Measurements from ENCODE around the gene SNRPB2.

The SNRPB2 gene

DNA sequence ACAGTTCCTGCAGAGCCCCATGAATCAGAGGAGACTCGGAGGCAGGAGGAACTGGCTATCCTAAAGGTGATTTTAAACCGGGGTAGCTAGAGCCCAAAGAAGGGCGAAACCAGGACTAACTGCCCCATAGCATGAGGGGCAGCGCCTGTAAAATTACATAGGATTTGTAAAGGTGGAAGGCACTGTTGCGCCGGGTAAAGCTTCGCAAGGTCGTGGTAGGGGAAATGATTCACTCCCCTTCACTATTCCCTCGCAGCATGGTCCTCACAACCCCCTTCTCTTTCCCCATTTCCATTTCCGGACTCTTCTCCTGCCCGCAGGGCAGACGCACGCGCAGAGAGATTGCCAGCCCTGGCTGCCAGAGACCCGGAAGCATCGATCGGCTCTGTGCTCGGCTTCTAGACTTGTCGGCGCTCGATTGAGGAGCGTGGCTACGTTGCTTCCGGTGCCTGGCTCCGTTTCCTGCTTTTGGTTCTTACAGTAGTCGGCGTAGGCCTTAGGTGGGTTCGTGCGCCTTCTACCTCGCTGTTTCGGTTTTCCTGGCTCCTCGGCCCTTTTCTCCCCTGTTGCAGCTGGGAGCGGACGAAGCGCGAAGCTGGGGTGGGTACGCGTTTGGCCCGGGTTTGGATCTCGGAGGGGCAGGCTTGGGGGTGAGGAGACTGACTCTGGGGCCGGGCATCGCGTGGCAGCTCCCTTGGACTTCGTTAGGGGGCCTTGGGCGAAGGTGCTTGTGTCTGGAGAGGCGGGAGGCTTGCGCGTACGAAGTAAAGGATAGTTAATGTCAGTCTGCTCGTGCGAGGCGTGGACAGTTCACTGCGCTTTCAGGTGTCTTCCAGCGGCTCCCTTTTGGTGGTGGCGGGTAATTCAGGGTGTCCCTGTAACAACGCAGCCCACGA, at the start of gene SNRPB2:
Gene SNRPB2, plus strand, starts transcription at position 462 of the 896 bp plus-strand sequence. CDS start 1,677 bp downstream, outside the sequence.
- peak; percentile 89 for DNase-seq (ENCODE audit: low spot score)

DNA sequence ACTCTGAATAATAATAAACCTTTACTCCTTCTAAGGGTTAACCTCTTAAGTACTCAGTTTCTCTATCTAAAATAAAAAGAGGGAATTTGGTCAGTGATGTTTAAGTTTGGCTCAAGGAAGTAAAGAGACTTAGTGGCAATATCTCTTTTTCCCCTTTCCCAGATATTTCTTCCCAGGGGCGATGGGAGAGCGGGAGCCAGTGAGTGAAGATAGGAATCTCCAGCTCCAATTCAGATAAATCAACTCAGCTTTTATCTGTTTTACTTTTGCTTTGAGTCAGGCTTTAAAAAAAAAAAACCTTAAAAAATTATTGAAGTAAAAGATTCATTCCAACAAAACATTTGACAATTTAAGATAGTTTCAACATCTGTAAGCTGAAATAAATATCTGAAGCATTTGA, 45.4 kb upstream of the SNRPB2 start:
- no peak for DNase-seq (ENCODE audit: low spot score)

DNA sequence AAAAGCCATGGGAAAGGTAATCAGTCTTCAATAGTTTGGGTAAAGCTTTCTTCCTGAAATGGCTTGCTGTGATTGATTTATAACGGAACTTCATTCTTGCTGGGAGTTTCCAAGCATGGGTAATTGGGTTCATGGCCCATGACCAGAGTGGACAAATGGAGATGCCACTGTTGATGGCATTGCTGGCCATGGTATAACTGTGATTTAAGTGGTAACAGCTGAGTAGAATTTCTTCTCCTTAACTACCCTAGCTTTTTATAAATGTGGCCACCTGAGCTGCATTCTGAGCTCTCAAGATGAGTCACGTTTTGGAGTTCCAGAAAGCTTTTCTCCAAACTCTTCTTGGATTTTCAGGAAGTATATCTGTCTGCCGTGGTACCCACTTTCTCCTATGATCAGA, 39.9 kb upstream of the SNRPB2 start:
- no peak for DNase-seq (ENCODE audit: low spot score)

DNA sequence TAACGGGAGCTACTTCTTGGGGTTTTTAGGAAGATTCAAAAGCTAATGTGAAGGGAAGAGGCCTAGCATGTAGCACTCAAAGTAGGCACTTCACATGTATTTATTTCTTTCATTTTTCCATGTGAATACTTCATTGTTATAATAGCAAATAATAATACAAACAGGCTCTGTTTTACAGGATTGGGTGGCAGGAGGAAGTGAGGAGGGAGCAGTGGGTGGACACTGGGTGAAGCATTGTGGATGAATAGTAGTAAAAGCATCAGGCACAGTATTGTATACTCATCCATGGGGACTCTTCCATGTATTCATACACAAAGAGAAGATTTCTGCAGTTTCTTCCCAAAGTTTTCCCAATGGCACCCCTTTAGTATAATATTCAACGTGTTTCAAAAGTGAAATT, 38.4 kb upstream of the SNRPB2 start:
- DNase-seq (ENCODE audit: low spot score): no peak

DNA sequence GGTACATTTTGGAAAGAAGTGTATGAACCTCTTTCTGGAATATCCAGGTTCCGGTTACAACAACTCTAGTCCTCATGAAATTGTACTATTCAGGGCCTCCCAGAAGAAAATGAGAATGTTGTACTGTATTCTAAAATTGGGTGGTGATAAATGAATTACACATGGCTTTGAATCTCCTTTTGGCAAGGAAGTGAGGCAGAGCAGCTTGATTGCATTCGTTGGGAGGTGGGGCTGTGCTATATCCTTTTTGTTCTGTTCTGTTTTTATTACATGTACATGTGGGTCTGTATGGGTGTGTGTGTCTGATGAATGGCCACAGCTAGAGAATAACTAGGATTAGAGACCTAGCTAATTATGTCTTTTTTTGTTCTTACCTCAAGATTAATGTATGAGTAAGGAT, 37.8 kb upstream of the SNRPB2 start:
- DNase-seq (ENCODE audit: low spot score): no peak

DNA sequence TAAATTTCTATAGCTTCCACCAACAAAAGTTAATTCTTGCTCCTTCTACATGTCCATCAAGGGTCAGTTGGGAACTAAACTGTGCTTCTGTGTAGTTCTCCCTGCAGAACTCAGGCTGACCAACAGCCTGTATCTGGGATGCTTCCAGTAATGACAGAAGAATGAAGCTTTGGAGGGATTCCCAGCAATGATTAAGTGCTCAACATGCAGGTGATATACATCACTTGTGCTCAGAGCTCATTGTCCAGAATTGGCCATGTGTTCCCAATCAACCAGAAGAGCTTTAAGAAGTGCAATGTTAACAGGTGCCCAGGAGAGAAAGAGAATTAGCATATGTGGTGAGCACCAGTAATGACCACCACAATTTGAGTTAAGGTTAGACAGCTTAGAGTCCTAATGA, 37.4 kb upstream of the SNRPB2 start:
- no peak for DNase-seq (ENCODE audit: low spot score)

DNA sequence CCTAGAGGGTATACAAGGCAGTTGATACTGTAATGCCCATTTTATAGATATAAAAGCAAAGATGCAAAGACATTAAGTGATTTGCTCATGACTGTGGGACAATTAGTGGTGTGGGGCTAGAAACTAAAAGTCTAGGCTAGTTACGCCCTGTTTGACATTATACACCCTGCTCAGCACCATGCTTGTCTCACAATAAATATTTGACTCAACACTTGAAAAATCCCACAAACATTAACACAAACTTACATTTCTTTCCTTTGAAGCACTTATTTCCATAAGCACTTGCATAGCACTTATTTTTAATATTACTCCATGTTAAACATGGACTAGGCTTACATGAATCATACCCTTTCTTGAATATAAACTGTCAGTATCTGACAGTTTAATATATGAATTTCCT, 36.5 kb upstream of the SNRPB2 start:
- DNase-seq (ENCODE audit: low spot score): no peak

DNA sequence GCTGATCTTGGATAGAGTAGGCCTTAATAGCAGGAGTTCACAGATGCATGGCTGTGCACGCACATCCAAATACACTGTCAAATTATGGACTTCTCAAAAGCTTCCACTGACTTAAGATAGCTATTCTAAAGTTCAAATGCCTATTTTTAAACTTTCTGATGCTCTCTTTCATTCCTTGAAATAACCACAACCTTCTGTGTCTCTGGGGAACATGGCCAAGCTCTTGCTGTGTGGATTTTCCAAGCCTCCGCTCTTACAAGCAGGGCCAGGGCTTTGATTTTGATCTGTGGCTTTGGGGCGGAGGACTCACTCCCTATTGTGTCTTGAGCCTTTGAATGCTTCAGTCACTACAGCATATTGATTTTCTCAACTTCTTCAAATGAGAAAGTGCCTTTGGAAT, 35.7 kb upstream of the SNRPB2 start:
- no peak for DNase-seq (ENCODE audit: low spot score)

DNA sequence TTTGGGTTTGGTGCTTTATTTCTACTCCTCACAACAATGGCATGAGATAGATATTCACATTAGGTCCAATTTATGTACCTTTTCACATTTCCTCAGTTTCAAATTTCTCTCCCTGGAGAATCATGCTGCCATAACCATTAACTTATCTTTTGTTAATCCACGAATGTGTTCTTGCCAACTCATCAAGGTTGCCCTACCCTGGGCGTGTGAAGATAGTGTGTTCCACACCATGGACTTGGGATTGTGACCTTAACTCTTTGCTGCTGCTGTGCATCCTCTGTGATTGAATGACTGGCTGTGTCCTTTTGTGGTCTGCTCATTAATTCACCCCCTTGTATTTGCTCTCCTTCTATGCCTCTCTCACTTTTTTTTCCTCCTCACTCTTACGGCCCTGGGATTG, 34.2 kb upstream of the SNRPB2 start:
- no peak for DNase-seq (ENCODE audit: low spot score)

DNA sequence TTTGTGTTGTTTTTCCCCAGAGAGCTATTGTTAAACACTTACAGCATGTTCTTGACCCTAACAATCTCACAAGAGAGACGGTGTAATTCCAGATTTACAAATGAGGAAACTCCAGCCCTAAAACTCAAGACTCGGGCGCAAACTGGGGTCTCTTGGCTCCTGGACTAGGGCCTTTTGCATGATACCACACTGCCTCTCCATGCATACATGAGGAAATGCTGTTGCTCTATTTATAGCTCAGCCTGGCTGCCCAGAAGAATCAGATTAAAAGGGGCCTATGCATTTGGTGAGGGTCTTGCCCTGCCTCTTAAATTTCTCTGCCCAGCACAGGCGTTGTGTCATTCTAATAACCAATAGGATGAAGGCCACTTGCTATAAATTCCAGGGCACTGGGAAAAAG, 30.5 kb upstream of the SNRPB2 start:
- no peak for DNase-seq (ENCODE audit: low spot score)

DNA sequence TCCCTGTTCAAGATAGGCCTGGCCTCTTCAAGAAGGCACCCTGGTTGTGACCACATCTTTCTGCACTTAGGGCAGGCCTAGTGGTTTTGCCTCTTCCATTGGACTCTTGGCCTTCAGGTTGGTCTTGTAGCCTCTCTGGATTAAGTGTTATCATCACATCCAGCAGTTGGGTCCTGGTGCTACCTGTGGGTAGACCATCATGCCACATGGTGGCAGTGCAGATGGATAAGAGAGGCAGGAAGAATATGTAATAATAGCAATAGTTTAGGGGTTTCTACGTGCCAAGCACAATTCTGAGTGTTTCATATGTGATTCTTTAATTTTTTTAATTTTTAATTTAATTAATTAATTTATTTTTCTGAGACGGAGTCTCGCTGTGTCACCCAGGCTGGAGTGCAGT, 28.5 kb upstream of the SNRPB2 start:
- peak; percentile 9 for DNase-seq (ENCODE audit: low spot score)

DNA sequence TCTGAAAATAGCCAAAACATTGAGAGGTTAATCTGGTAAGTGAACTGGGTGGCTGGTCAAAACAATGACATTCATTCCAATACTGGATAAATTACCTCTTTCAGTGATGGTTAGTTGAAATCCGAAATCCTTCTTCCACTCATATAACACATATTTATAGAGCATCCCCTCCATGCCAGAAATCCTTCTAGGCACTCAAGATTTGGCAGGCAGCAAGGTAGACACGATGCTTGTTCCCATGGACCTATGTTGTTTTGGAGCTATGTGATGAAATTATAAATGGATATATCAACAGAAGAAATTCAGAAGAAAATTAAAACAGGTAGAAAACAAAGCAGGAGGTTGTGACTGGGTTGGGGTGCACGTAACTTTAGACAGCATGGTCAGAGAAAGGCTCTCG, 26.3 kb upstream of the SNRPB2 start:
- no peak for DNase-seq (ENCODE audit: low spot score)

DNA sequence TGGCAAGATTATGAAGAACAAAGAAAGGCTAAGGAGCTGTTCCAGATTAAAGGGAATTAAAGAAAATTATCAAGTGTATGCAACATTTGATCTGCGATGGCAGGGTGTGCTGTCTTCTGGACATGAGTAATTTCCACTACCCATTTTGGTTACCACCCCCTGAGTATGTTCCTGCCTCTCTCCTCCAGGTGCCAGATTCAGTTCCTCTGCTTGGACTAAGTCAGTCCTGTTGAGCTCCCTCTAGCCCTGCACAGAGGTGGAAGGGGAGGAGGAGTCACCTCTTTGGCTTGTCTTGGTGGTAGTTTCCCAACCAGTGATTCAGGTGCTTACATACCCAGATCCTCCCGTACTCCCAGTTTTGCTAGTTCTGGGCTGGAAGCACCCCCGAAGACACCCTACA, 22.2 kb upstream of the SNRPB2 start:
- no peak for DNase-seq (ENCODE audit: low spot score)

DNA sequence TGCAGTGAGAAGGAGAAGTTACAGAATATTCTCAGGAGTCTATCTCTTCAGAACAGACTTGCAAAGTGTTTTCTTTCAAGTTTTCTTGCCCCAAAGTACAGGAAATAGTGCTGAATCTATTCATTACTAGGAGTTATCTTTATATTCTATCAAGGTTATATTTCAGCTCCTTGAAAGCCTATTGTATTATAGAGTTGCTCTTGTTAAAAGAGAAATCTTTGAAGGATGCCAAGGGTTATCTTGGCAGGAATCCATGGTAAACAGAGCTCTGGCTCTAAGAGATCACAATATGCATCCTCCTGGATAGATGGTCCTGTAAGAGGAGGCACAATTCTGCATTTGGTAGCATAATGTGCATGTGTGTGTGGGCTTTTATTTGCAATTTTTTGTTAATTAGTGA, 21.2 kb upstream of the SNRPB2 start:
- DNase-seq (ENCODE audit: low spot score): no peak

DNA sequence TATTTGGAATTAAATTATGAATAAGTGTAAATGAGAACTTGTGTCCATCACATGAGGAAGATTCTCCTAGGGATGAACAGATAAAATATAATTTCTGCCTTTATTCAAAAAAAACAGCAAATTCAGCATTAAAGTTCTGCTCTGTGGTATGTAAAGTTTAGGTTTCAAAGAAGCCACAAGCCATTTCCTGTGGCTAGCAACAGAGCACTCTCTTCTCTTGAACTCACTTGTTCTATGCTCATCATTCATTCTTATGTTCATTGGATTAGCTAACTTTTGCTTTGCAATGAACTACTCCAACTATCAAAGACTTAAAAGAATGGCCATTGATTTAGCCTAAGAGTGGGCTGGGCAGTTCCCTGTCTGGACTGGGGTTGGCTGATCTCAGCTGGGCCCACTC, 20.8 kb upstream of the SNRPB2 start:
- no peak for DNase-seq (ENCODE audit: low spot score)

DNA sequence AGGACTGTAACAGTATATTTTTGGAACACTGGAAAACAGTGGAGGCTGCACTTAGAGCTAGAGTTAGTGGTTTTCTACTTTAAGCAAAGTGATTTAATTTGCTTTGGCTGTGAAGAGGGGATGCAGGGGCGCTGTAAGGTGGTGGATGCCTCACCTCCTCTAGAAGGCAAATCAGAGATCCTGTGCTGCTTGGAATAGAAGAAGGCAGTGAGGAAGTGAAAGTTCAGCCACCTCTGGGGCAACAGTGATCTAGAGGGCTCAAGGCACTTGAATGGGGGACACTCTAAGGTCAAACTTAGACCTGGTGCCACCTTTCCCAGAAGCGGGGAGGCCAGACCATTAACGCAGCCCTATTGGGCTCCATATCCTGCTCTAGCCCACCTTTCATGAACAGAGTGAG, 19.0 kb upstream of the SNRPB2 start:
- DNase-seq (ENCODE audit: low spot score): no peak

DNA sequence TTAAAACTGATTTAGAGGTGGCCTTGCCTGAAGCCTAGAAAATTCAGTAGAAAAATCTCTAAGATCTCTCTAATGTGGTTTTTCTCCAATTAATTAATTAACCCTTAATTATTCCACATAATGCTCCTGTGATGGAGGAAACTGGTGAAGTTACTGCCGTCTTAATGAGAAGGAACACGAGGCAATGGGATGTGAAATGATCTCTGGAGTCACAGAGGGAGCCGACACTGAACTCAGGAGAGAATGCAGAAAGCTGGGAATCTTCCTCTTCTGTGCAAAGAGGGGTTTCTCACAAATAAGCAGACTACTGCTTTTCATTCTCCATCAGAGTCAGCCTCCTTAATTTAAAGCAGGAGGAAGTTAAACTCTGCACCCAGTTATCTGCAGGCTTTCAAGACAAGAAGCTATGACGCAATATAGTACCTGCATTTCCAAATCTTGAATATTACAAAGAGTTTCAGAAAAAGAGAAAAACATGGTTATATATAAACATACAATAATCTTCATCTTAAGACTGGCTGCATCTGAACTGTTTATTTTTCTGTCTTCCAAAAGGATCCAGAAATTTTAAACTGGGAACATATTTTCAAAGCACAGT, 18.1 kb upstream of the SNRPB2 start:
- no peak for DNase-seq (ENCODE audit: low spot score)

DNA sequence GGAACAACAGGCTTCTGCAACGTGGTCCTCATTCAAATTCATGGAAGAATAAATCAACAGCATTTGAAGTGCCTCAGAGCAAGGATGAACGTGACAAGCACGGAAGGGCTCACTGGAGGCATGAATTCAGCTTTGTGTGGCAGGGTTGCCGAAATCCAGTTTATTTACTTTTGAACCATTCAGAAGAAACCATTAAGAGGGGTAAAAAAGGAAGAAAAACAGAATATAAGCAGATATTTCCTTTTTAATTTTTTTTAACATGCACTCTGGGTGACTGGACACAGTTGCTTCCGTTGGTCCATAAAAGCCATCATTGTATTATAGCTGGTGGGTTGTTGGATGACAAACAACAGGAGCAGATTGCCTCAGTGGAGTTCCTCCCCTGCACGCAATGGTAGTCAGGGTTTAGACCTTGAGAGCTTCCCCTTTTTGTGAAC, 17.3 kb upstream of the SNRPB2 start:
- DNase-seq (ENCODE audit: low spot score): no peak

DNA sequence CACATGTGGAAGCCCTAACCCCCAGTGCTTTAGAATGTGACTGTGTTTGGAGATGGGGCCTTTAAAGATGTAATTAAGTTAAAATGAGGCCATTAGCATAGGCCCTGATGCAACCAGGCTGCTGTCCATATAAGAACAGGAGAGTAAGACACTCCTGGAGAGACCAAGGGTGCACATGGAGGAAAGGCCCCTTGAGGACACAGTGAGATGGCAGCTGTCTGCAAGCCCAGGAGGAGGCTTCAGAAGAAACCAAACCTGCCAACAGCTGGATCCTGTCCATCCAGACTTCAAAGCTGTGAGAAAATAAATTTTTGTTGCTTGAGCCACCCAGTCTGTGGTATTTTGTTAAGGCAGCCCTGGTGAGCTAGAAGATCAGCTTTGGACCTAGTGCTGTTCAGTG, 16.8 kb upstream of the SNRPB2 start:
- DNase-seq (ENCODE audit: low spot score): no peak

DNA sequence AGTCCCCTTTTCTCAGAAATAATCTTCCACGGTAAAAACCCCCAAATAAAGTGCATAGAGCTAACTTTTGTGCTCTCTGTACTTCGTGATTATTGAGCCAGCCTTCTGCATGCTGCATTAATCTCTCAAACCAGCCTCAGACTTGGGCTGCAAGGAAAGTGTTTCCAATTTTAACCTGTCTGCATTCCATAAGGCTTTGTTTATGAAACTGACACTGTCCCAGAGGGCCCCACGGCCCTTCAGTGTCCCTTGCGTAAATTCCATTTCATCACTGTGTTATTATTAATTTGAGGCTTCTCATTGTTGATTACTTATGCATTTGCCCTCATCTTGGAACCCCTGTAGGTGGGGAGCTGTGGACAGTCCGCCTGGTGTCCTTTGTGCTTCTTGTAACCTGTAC, 15.6 kb upstream of the SNRPB2 start:
- DNase-seq (ENCODE audit: low spot score): no peak

DNA sequence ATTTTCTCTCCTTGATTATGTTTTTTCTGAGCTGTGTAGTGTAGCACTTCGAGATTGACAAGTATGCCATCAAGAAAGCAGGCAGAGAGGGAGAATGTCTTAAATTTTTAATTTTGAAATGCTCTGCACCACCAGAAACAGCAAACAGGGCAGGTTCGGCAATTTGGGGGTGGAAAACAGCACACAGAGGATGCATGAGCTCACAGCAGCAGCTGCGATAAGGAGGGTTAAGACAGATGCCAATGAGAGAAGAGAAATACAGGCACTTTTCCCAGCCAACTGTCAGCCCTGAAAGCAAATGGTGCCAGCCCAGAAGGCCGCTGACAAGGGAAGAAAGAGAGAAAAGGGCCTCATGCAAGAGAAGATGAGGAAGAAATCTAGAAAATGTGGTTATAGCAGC, 15.1 kb upstream of the SNRPB2 start:
- DNase-seq (ENCODE audit: low spot score): no peak

DNA sequence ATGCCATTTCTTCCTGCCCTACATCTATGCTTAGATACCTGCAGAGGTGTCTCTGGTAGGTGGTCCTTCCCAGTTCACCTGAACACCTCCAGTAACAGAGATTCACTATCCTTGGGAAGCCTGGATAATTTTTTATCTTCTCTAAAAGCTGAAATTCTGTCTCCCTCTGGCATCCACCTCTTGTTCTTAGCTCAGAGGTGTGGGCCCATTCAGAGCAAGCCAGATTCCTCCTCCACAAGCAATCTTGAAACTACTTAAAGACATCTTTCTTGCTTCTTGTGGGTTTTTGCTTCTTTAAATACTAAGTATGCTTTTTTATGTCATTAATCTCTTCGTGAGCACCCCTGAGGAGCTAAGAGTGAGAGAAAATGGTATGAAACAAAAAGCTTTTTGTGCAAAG, 10.4 kb upstream of the SNRPB2 start:
- no peak for DNase-seq (ENCODE audit: low spot score)

DNA sequence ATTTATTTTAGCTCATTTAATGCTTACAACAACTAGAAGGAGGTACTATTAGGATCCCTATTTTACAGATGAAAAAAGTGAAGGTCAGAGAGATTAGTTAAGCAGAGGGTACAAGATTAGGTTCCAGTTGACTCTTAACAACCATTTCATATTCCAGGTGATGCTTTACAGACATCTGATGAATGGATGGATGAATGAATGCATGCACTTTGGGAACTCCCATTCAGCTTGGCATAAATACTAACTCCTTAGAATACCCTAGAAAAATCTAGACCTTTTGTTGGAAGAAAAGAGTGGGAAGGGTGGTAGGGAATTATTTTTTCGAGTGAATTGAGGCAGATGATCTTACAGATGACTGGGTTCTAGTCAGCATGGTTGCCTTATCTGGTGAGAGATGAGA, 746 bp upstream of the SNRPB2 start:
- DNase-seq (ENCODE audit: low spot score): no peak

Data from hepatic stellate cell (primary cell).